IMR-90 (cell line): ENCODE results near the gene TDG. TPM values are rescaled to one million over a fixed set of nuclear protein-coding genes. Genes with fewer than 3 reads are reported as not detected.

ENCODE experiments used
- ATAC-seq: fragments of 200-7000 bp; cut with Tn5 transposase; 2 replicates; pipeline ENCODE4 v1.9.1; 2020; ENCODE audit warnings: low read depth, mild to moderate bottlenecking, moderate library complexity
- BruUV-seq: library from RNA; stranded (reverse); fragments of 400-500 nt; replicated peaks from 2 replicates; lab custom pipeline; 2021; lab: Mats Ljungman, UMichigan
- CTCF ChIA-PET: fragments of 300-600 bp; formaldehyde crosslinking; extraction: SDS; loops from one replicate; lab custom pipeline; 2021; ENCODE audit warnings: antibody characterized with exemption; lab: Yijun Ruan, JAX
- POLR2A ChIA-PET: fragments of 300-600 bp; sonication (Branson Sonifier 250); formaldehyde crosslinking; loops from one replicate; lab custom pipeline; 2022; ENCODE audit warnings: antibody characterized with exemption; ENCODE audit not compliant: unreplicated experiment; lab: Charles Lee
- DNase-seq: peaks from one replicate; pipeline ENCODE4 v3.0.0; 2013
- H2AFZ ChIP-seq: replicated peaks from 2 replicates; pipeline ENCODE3; 2013; ENCODE audit warnings: low read length, mild to moderate bottlenecking; ENCODE audit not compliant: poor library complexity
- H2AK5ac ChIP-seq: 2 replicates; pipeline ENCODE4 v1.6.1; 2013; ENCODE audit warnings: low read depth, low read length, inconsistent platforms
- H2AK9ac ChIP-seq: replicated peaks from 2 replicates; pipeline ENCODE3; 2013; ENCODE audit warnings: mild to moderate bottlenecking, low read depth, low read length, moderate library complexity; ENCODE audit not compliant: poor library complexity
- H2BK120ac ChIP-seq: 2 replicates; pipeline ENCODE4 v1.6.1; 2013; ENCODE audit warnings: low read depth, low read length, inconsistent platforms
- H2BK15ac ChIP-seq: 3 replicates; pipeline ENCODE4 v1.6.1; 2013; ENCODE audit warnings: low read depth, low read length, inconsistent platforms
- H2BK20ac ChIP-seq: 2 replicates; pipeline ENCODE4 v1.6.1; 2013; ENCODE audit warnings: low read depth, mild to moderate bottlenecking, inconsistent platforms, low read length, moderate library complexity
- H2BK5ac ChIP-seq: 2 replicates; pipeline ENCODE4 v1.6.1; 2013; ENCODE audit warnings: mild to moderate bottlenecking, low read depth, low read length, inconsistent platforms; ENCODE audit not compliant: poor library complexity, severe bottlenecking
- H3K14ac ChIP-seq: replicated peaks from 2 replicates; pipeline ENCODE4 v1.6.1; 2013; ENCODE audit warnings: low read depth, low read length, inconsistent platforms
- H3K18ac ChIP-seq: 2 replicates; pipeline ENCODE4 v1.6.1; 2013; ENCODE audit warnings: low read depth, low read length, control low read depth
- H3K23ac ChIP-seq: 2 replicates; pipeline ENCODE4 v1.6.1; 2013; ENCODE audit warnings: low read depth, low read length, inconsistent platforms
- H3K27ac ChIP-seq: 2 replicates; pipeline ENCODE4 v1.5.1; 2013; ENCODE audit warnings: mild to moderate bottlenecking, control low read depth, low read length; ENCODE audit not compliant: insufficient read depth
- H3K27me3 ChIP-seq: 2 replicates; pipeline ENCODE4 v1.6.1; 2013; ENCODE audit warnings: low read length; ENCODE audit not compliant: control insufficient read depth, insufficient read depth
- H3K36me3 ChIP-seq: 2 replicates; pipeline ENCODE4 v1.6.1; 2013; ENCODE audit warnings: low read length, mixed read lengths; ENCODE audit not compliant: control insufficient read depth, insufficient read depth
- H3K4ac ChIP-seq: 2 replicates; pipeline ENCODE4 v1.6.1; 2013; ENCODE audit warnings: low read depth, low read length, inconsistent platforms
- H3K4me1 ChIP-seq: 2 replicates; pipeline ENCODE4 v1.6.1; 2013; ENCODE audit warnings: low read length, mixed read lengths; ENCODE audit not compliant: control insufficient read depth, insufficient read depth
- H3K4me2 ChIP-seq: 2 replicates; pipeline ENCODE4 v1.6.1; 2013; ENCODE audit warnings: low read depth, mild to moderate bottlenecking, control low read depth, low read length, moderate library complexity
- H3K4me3 ChIP-seq: 2 replicates; pipeline ENCODE4 v1.5.1; 2013; ENCODE audit warnings: low read depth, mild to moderate bottlenecking, control low read depth, low read length, moderate library complexity; ENCODE audit not compliant: insufficient read depth
- H3K56ac ChIP-seq: 2 replicates; pipeline ENCODE4 v1.6.1; 2013; ENCODE audit warnings: low read length, inconsistent platforms; ENCODE audit not compliant: insufficient read depth; ENCODE audit errors: extremely low read depth
- H3K79me1 ChIP-seq, 2 experiments: 2 replicates each; pipeline ENCODE4 v1.6.1; 2013; ENCODE audit warnings: low read length in 2 of 2, inconsistent platforms in 1 of 2, low read depth in 1 of 2
- H3K9ac ChIP-seq: 2 replicates; pipeline ENCODE4 v1.6.1; 2013; ENCODE audit warnings: low read depth, low read length, control low read depth
- H3K9me1 ChIP-seq: 2 replicates; pipeline ENCODE4 v1.6.1; 2013; ENCODE audit warnings: low read length, inconsistent platforms; ENCODE audit not compliant: insufficient read depth
- H3K9me3 ChIP-seq: 2 replicates; pipeline ENCODE4 v1.6.1; 2013; ENCODE audit warnings: low read length; ENCODE audit not compliant: control insufficient read depth, insufficient read depth
- H4K20me1 ChIP-seq: 2 replicates; pipeline ENCODE4 v1.6.1; 2013; ENCODE audit warnings: low read length, inconsistent platforms; ENCODE audit not compliant: insufficient read depth
- H4K5ac ChIP-seq: 2 replicates; pipeline ENCODE4 v1.6.1; 2013; ENCODE audit warnings: mild to moderate bottlenecking, low read depth, low read length, control low read depth
- H4K8ac ChIP-seq, 2 experiments: 2 replicates each; pipeline ENCODE4 v1.6.1; 2013; ENCODE audit warnings: low read depth in 2 of 2, low read length in 2 of 2, control low read depth in 1 of 2, inconsistent platforms in 1 of 2
- H4K91ac ChIP-seq: 2 replicates; pipeline ENCODE4 v1.6.1; 2013; ENCODE audit warnings: low read depth, low read length, inconsistent platforms; ENCODE audit not compliant: insufficient read depth
- BHLHE40 ChIP-seq: fragments of 150-350 bp; IDR thresholded peaks from 2 replicates; pipeline ENCODE4 v1.6.1; 2016; ENCODE audit warnings: mild to moderate bottlenecking, low read depth, low read length
- CEBPB ChIP-seq: IDR thresholded peaks from 2 replicates; pipeline ENCODE4 v1.6.1; 2012; ENCODE audit warnings: low read depth, low read length, improper control_type of control experiment
- MAZ ChIP-seq: IDR thresholded peaks from 2 replicates; pipeline ENCODE4 v1.6.1; 2012; ENCODE audit warnings: low read depth, mild to moderate bottlenecking, low read length, improper control_type of control experiment, moderate library complexity, borderline replicate concordance
- NFE2L2 ChIP-seq: fragments of 150-350 bp; IDR thresholded peaks from 2 replicates; pipeline ENCODE4 v1.6.1; 2016; ENCODE audit warnings: low read depth, mild to moderate bottlenecking, low read length
- RFX5 ChIP-seq: IDR thresholded peaks from 2 replicates; pipeline ENCODE4 v1.8.0; 2012; ENCODE audit warnings: low read depth, mild to moderate bottlenecking, low read length, moderate library complexity
- WGBS, 2 experiments: methylation state at CpG; one replicate each; pipeline versions ENCODE4 v1.1.5 to v1.1.7; 2013; ENCODE audit warnings: missing lambda C conversion rate in 2 of 2; ENCODE audit not compliant: insufficient read length in 1 of 2; ENCODE audit errors: extremely low coverage in 2 of 2; 5-methylcytosine and 5-hydroxymethylcytosine counted together
- dilution Hi-C: fragments of 300-500 bp; cut with HindIII; formaldehyde crosslinking; loops from one replicate; pipeline ENCODE4 v1.14.3; 2018; ENCODE audit warnings: low sequenced_read_pairs; ENCODE audit not compliant: unreplicated experiment
- in situ Hi-C: fragments of 300-500 bp; cut with MboI; formaldehyde crosslinking; loops from 3 replicates; pipeline ENCODE4 v1.14.3; 2019; ENCODE audit warnings: low sequenced_read_pairs, inconsistent platforms, mixed read lengths
- intact Hi-C: fragments of 100-400 bp; cut with micrococcal nuclease; formaldehyde crosslinking; loops from 2 replicates; pipeline ENCODE4 v1.10.0; 2022
- polyA plus RNA-seq, 3 experiments: library from polyadenylated mRNA; depleted of rRNA; stranded (reverse); fragments of >200 nt; gene quantifications; 2 replicates each; pipeline ENCODE4 v1.2.3, GENCODE V29; 2012; ENCODE audit warnings: low replicate concordance in 1 of 3
- total RNA-seq: library from RNA; depleted of rRNA; stranded (reverse); fragments of >200 nt; gene quantifications from 2 replicates; pipeline ENCODE4 v1.2.3, GENCODE V29; 2012
- TF ChIP-seq, protein P1 (sequence below): fragments of 150-350 bp; IDR thresholded peaks from 2 replicates; pipeline ENCODE4 v1.6.1; 2016; ENCODE audit warnings: low read depth, mild to moderate bottlenecking, low read length, moderate library complexity, borderline replicate concordance
- TF ChIP-seq, protein P2 (sequence below): fragments of 150-350 bp; IDR thresholded peaks from 2 replicates; pipeline ENCODE4 v1.6.1; 2017; ENCODE audit warnings: mild to moderate bottlenecking, antibody characterized with exemption, low read length, low read depth

The TDG gene
- total and polyA plus RNA-seq, 2 of the 4 experiments (the other 2 are of a cell fraction) = 14.0 to 14.7 TPM

DNA sequence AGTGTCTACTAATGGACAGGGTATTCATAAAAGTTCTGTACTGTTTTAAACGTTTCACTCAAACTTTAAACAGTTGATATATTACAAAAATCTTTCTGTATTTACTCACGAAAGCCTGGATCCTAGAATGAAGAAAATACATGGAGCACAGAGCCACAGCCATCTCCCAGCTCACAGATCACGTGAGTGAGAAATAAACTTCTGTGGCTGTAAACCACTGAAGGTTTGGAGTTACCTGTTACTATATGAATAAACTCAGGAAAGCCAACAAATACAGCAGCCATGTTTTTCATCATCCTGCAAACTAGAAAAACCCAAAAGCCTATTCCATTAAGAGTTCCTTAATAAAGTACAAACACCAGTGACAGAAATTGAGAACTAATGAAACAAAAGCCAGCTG is 867 bp upstream of the TDG start:
- Histone ChIP-seq H3K4me3 (peak overlapping the region; percentile 85), H3K4me2 (peak overlapping the region; percentile 75), H3K14ac (peak overlapping the region; percentile 100), H2BK5ac (peak overlapping the region; percentile 95), H3K9me3 (no peaks in the 10 kb centered on the region), H3K4me1 (peaks cover 12% of the 10 kb centered on the region), H3K36me3 (peaks cover 1% of the 10 kb centered on the region), H3K79me1 (peaks cover 11 to 66% of the 10 kb centered on the region in 2 experiments; a peak in 3 of 4 replicates), H3K9ac (peak overlapping the region; percentile 99), H3K27ac (no peak overlapping the region), H2AK9ac (peak overlapping the region; percentile 100), H4K8ac (peak overlapping the region; percentile 96 to 99), H2BK120ac (no peak overlapping the region), H3K18ac (no peak overlapping the region), H4K20me1 (peaks cover 10% of the 10 kb centered on the region; the same call in 1 of the 2 replicates), H3K9me1 (peaks cover 4% of the 10 kb centered on the region; the same call in 1 of the 2 replicates), H2BK20ac (no peak overlapping the region), H4K91ac (peak overlapping the region; percentile 100), H3K27me3 (no peaks in the 10 kb centered on the region), H4K5ac (peak overlapping the region; percentile 97; the same call in 1 of the 2 replicates), H3K4ac (peak overlapping the region; percentile 98; the same call in 1 of the 2 replicates), H3K56ac (peak overlapping the region; percentile 97), H2BK15ac (no peak overlapping the region), H2AFZ (no peak overlapping the region), H2AK5ac (peak overlapping the region; percentile 92; the same call in 1 of the 2 replicates), H3K23ac (peak overlapping the region; percentile 99)
- TF ChIP-seq, protein P1, sequence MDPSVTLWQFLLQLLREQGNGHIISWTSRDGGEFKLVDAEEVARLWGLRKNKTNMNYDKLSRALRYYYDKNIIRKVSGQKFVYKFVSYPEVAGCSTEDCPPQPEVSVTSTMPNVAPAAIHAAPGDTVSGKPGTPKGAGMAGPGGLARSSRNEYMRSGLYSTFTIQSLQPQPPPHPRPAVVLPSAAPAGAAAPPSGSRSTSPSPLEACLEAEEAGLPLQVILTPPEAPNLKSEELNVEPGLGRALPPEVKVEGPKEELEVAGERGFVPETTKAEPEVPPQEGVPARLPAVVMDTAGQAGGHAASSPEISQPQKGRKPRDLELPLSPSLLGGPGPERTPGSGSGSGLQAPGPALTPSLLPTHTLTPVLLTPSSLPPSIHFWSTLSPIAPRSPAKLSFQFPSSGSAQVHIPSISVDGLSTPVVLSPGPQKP = no peak
- TF ChIP-seq, protein P2, sequence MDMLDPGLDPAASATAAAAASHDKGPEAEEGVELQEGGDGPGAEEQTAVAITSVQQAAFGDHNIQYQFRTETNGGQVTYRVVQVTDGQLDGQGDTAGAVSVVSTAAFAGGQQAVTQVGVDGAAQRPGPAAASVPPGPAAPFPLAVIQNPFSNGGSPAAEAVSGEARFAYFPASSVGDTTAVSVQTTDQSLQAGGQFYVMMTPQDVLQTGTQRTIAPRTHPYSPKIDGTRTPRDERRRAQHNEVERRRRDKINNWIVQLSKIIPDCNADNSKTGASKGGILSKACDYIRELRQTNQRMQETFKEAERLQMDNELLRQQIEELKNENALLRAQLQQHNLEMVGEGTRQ = 0 out of 2 replicates have a peak, but pooled peaks have one; percentile 29
- TF ChIP-seq CEBPB (no peak), BHLHE40 (no peak), MAZ (no peak), NFE2L2 (no peak), RFX5 (no peak)
- DNase-seq = no peak
- ATAC-seq = no peak
- WGBS, 2 experiments = no CpG with 5 or more reads among the region's 3 CpGs
- dilution Hi-C loops = no loop called here
- CTCF ChIA-PET = interaction anchor here (1.5 kb wide), 1 partner anchor 144 kb away, joined by 7 read pairs; no protein-coding TSS in a partner anchor
- intact Hi-C loops = loop anchor here (1.0 to 10.0 kb wide), 3 partner anchors 8 to 320 kb away; partner anchors contain the start of gene HCFC2
- POLR2A ChIA-PET = no interaction called here
- BruUV-seq = no TSS peak
- in situ Hi-C loops = no loop called here
